ENCODE data around the gene GPD2. TPM values are rescaled to one million over a fixed set of nuclear protein-coding genes. Genes with fewer than 3 reads are reported as not detected.

Gene GPD2
- total and polyA plus RNA-seq, 2 of the 13 experiments (the other 11 are each of a cell fraction or from before 2014, with no cell fraction given), result not detected

DNA sequence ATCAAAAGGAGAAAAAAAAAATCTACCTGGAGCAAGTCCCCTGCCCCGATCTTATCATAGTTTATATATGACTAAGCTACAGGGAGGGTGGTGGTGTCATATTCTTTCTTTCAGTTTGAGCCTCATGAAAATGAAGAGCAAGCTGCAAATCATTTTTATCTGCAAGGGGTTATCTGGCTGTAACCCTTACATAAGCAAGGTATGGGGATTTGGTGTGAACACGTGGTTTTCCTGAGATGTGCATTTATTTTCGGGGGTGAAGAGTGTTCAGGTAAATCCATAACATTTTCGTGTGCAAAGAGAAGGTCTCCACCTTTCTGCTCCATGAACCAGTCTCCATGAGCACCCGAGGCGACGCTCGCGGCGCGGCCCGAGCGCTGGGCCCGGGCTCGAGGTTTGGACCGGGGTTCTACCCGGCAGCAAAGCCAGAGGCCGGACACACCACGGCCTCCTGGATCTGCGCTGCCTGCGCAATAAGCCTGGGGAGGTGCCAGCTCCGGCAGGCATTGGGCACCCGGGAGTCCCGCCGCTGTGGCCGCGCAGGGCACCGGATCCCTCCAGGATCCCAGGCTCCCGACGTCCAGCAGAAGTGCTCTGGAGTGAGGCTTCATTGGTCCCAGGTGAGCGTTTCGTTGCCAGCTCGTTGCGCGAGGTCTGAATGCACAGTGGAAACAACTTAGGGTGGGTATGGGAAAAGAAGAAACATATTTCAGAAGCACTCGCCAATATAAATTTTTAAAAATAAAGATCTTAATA is 36.1 kb upstream of the GPD2 start (continued):
- peak; percentile 67; the same call in 1 of the 2 replicates for TF ChIP-seq MTF1 (CRISPR knock-in tag; IDR thresholded peaks at IDR 0.05)
- TF ChIP-seq NFRKB (IDR thresholded peaks at IDR 0.05), result no peak
- no peak for TF ChIP-seq ZBTB20 (CRISPR knock-in tag; IDR thresholded peaks at IDR 0.05; ENCODE audit: borderline replicate concordance, low read depth)
- TF ChIP-seq KLF11 (CRISPR knock-in tag; IDR thresholded peaks at IDR 0.05), result no peak; the same call in 1 of the 2 replicates
- TF ChIP-seq RELA (CRISPR knock-in tag; IDR thresholded peaks at IDR 0.05), result no peak
- no peak; the same call in 1 of the 2 replicates for TF ChIP-seq FOSL2 (CRISPR knock-in tag; IDR thresholded peaks at IDR 0.05)
- peak; percentile 34; the same call in 1 of the 2 replicates for TF ChIP-seq ZNF34 (CRISPR knock-in tag; IDR thresholded peaks at IDR 0.05; ENCODE audit: borderline replicate concordance)
- no peak for TF ChIP-seq SMAD1 (CRISPR knock-in tag; IDR thresholded peaks at IDR 0.05; ENCODE audit: borderline replicate concordance, low read depth)
- TF ChIP-seq NR2C2 (CRISPR knock-in tag; IDR thresholded peaks at IDR 0.05; ENCODE audit: borderline replicate concordance), result 0 out of 2 replicates have a peak, but pooled peaks have one; percentile 41
- TF ChIP-seq, protein P1, sequence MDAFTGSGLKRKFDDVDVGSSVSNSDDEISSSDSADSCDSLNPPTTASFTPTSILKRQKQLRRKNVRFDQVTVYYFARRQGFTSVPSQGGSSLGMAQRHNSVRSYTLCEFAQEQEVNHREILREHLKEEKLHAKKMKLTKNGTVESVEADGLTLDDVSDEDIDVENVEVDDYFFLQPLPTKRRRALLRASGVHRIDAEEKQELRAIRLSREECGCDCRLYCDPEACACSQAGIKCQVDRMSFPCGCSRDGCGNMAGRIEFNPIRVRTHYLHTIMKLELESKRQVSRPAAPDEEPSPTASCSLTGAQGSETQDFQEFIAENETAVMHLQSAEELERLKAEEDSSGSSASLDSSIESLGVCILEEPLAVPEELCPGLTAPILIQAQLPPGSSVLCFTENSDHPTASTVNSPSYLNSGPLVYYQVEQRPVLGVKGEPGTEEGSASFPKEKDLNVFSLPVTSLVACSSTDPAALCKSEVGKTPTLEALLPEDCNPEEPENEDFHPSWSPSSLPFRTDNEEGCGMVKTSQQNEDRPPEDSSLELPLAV (CRISPR knock-in tag; conservative IDR thresholded peaks at IDR 0.05; ENCODE audit: low read depth), result no peak
- peak; percentile 69; the same call in 1 of the 2 replicates for TF ChIP-seq ZNF577 (CRISPR knock-in tag; IDR thresholded peaks at IDR 0.05; ENCODE audit: borderline replicate concordance, low read depth)
- peak; percentile 85; the same call in 1 of the 2 replicates for TF ChIP-seq ZNF773 (CRISPR knock-in tag; IDR thresholded peaks at IDR 0.05; ENCODE audit: borderline replicate concordance)
- TF ChIP-seq, protein P2, sequence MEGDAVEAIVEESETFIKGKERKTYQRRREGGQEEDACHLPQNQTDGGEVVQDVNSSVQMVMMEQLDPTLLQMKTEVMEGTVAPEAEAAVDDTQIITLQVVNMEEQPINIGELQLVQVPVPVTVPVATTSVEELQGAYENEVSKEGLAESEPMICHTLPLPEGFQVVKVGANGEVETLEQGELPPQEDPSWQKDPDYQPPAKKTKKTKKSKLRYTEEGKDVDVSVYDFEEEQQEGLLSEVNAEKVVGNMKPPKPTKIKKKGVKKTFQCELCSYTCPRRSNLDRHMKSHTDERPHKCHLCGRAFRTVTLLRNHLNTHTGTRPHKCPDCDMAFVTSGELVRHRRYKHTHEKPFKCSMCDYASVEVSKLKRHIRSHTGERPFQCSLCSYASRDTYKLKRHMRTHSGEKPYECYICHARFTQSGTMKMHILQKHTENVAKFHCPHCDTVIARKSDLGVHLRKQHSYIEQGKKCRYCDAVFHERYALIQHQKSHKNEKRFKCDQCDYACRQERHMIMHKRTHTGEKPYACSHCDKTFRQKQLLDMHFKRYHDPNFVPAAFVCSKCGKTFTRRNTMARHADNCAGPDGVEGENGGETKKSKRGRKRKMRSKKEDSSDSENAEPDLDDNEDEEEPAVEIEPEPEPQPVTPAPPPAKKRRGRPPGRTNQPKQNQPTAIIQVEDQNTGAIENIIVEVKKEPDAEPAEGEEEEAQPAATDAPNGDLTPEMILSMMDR (CRISPR knock-in tag; IDR thresholded peaks at IDR 0.05), result 0 out of 2 replicates have a peak, but pooled peaks have one; percentile 5
- no peak for TF ChIP-seq ELF3 (CRISPR knock-in tag; IDR thresholded peaks at IDR 0.05)
- no peak for TF ChIP-seq AKAP8 (CRISPR knock-in tag; IDR thresholded peaks at IDR 0.05)
- 0 out of 2 replicates have a peak, but pooled peaks have one; percentile 5 for TF ChIP-seq ETV5 (CRISPR knock-in tag; IDR thresholded peaks at IDR 0.05; ENCODE audit: borderline replicate concordance)
- TF ChIP-seq, protein P3, sequence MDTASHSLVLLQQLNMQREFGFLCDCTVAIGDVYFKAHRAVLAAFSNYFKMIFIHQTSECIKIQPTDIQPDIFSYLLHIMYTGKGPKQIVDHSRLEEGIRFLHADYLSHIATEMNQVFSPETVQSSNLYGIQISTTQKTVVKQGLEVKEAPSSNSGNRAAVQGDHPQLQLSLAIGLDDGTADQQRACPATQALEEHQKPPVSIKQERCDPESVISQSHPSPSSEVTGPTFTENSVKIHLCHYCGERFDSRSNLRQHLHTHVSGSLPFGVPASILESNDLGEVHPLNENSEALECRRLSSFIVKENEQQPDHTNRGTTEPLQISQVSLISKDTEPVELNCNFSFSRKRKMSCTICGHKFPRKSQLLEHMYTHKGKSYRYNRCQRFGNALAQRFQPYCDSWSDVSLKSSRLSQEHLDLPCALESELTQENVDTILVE (CRISPR knock-in tag; IDR thresholded peaks at IDR 0.05), result no peak
- no peak for TF ChIP-seq ARNT (IDR thresholded peaks at IDR 0.05)
- TF ChIP-seq ZNF891 (CRISPR knock-in tag; IDR thresholded peaks at IDR 0.05), result no peak
- TF ChIP-seq ZFY (CRISPR knock-in tag; IDR thresholded peaks at IDR 0.05), result peak; percentile 83
- TF ChIP-seq RXRA (CRISPR knock-in tag; IDR thresholded peaks at IDR 0.05), result 0 out of 2 replicates have a peak, but pooled peaks have one; percentile 43
- peak; percentile 69; the same call in 1 of the 2 replicates for TF ChIP-seq ZNF333 (CRISPR knock-in tag; IDR thresholded peaks at IDR 0.05; ENCODE audit: borderline replicate concordance)
- TF ChIP-seq ZNF619 (CRISPR knock-in tag; IDR thresholded peaks at IDR 0.05), result peak; percentile 51; the same call in 1 of the 2 replicates
- peak; percentile 86; the same call in 1 of the 2 replicates for TF ChIP-seq ZSCAN29 (CRISPR knock-in tag; conservative IDR thresholded peaks at IDR 0.05)
- TF ChIP-seq ZNF101 (CRISPR knock-in tag; IDR thresholded peaks at IDR 0.05; ENCODE audit: borderline replicate concordance, low read depth), result peak; percentile 88; the same call in 1 of the 2 replicates
- peak; percentile 7; the same call in 1 of the 2 replicates for TF ChIP-seq TOPORS (CRISPR knock-in tag; IDR thresholded peaks at IDR 0.05)
